GM21423 (cell line): Measurements from ENCODE around the gene DENND1C.

Experiments used
- ATAC-seq: cut with Tn5 transposase; IDR thresholded peaks from one replicate; pipeline ENCODE4 v1.9.1; 2021; ENCODE audit warnings: mild to moderate bottlenecking, moderate library complexity; ENCODE audit not compliant: unreplicated experiment

DENND1C gene

GRCh38 chr19:6480848-6481415 is 655 bp downstream of the DENND1C start:
- peak; percentile 24 for ATAC-seq

GRCh38 chr19:6479836-6480398 is 1.7 kb downstream of the DENND1C start:
- no peak for ATAC-seq

- ATAC-seq, result no peak
Measured at GRCh38 chr19:6478815-6479214, 2.8 kb downstream of the DENND1C start.

- no peak for ATAC-seq
Measured at GRCh38 chr19:6476896-6477431, 4.6 kb downstream of the DENND1C start.

- ATAC-seq, result no peak
Measured at GRCh38 chr19:6476155-6476895, 5.3 kb downstream of the DENND1C start.

- no peak for ATAC-seq
Measured at GRCh38 chr19:6475321-6476108, 6.1 kb downstream of the DENND1C start.

- ATAC-seq, result no peak
Measured at GRCh38 chr19:6473647-6474046, 7.9 kb downstream of the DENND1C start.

GRCh38 chr19:6472713-6473112 is 8.9 kb downstream of the DENND1C start:
- no peak for ATAC-seq

- ATAC-seq, result no peak
Measured at GRCh38 chr19:6471076-6471475, 10.5 kb downstream of the DENND1C start.

- no peak for ATAC-seq
Measured at GRCh38 chr19:6470173-6470572, 11.4 kb downstream of the DENND1C start.

GRCh38 chr19:6467384-6467783 is 14.2 kb downstream of the DENND1C start:
- ATAC-seq, result no peak

GRCh38 chr19:6466526-6467248 is 14.9 kb downstream of the DENND1C start:
- no peak for ATAC-seq

- ATAC-seq, result no peak
Measured at GRCh38 chr19:6465663-6466062, 15.9 kb downstream of the DENND1C start.

- no peak for ATAC-seq
Measured at GRCh38 chr19:6465006-6465405, 16.6 kb downstream of the DENND1C start.

GRCh38 chr19:6464070-6464873 is 17.3 kb downstream of the DENND1C start, which contains the start of gene CRB3:
Gene CRB3, plus strand, starts transcription at chr19:6464271. Its CDS starts 431 bp downstream, at chr19:6464702.
- ATAC-seq, result no peak

- ATAC-seq, result peak; percentile 69
Measured at GRCh38 chr19:6460099-6460884, 21.3 kb downstream of the DENND1C start.

GRCh38 chr19:6459262-6460098 is 22.1 kb downstream of the DENND1C start, which contains the start of gene SLC25A23:
Gene SLC25A23, minus strand, starts transcription at chr19:6459792. Its CDS starts 164 bp downstream, at chr19:6459628.
- peak; percentile 28 for ATAC-seq

GRCh38 chr19:6458695-6459261 is 22.8 kb downstream of the DENND1C start:
- ATAC-seq, result no peak
